CD4-positive, alpha-beta T cell (primary cell): Measurements from ENCODE around the gene COL5A1. TPM values are rescaled to one million over a fixed set of nuclear protein-coding genes. Genes with fewer than 3 reads are reported as not detected.

Experiments used
- ATAC-seq: fragments of 200-7000 bp; cut with Tn5 transposase; one replicate; pipeline ENCODE4 v1.10.0; 2022; ENCODE audit warnings: mild to moderate bottlenecking; ENCODE audit not compliant: poor library complexity
- CTCF ChIA-PET: fragments of 350-600 bp; sonication (Branson Sonifier 250); formaldehyde crosslinking; loops from one replicate; lab custom pipeline; 2021; ENCODE audit warnings: antibody characterized with exemption, inconsistent platforms; lab: Charles Lee
- POLR2A ChIA-PET: fragments of 350-600 bp; sonication (Branson Sonifier 250); formaldehyde crosslinking; loops from one replicate; lab custom pipeline; 2021; ENCODE audit warnings: antibody characterized with exemption, inconsistent platforms; lab: Charles Lee
- DNase-seq, 14 experiments: peaks; one replicate each; pipeline ENCODE4 v3.0.0-alpha.2; 2013 to 2020; ENCODE audit warnings: mixed read lengths in 2 of 14
- H3K27ac ChIP-seq, 2 donors: one replicate each; pipeline versions ENCODE4 v1.5.1 to v1.7.0; 2013; ENCODE audit warnings: low read length in 2 of 2, low read depth in 1 of 2, mild to moderate bottlenecking in 1 of 2
- H3K27me3 ChIP-seq, 2 experiments: 1 replicate in 1 of 2; 2 replicates in 1 of 2; pipeline versions ENCODE4 v1.6.1 to v1.7.0; 2013; ENCODE audit warnings: low read length in 2 of 2, control low read depth in 1 of 2, mild to moderate bottlenecking in 1 of 2, moderate library complexity in 1 of 2; ENCODE audit not compliant: insufficient read depth in 2 of 2, control insufficient read depth in 1 of 2
- H3K36me3 ChIP-seq: one replicate; pipeline ENCODE4 v1.6.1; 2013; ENCODE audit warnings: low read length, control low read depth; ENCODE audit not compliant: insufficient read depth
- H3K4me1 ChIP-seq: one replicate; pipeline ENCODE4 v1.6.1; 2013; ENCODE audit warnings: low read length, control low read depth; ENCODE audit not compliant: insufficient read depth
- H3K4me3 ChIP-seq: one replicate; pipeline ENCODE4 v1.5.1; 2013; ENCODE audit warnings: mild to moderate bottlenecking, low read length, moderate library complexity
- H3K9me3 ChIP-seq, 2 experiments: 1 replicate in 1 of 2; 2 replicates in 1 of 2; pipeline versions ENCODE4 v1.6.1 to v1.7.0; 2013; ENCODE audit warnings: low read length in 2 of 2, mild to moderate bottlenecking in 2 of 2, control low read depth in 1 of 2, moderate library complexity in 1 of 2; ENCODE audit not compliant: control insufficient read depth in 1 of 2, insufficient read depth in 1 of 2
- H3K27ac Mint-ChIP-seq: one replicate; pipeline ENCODE4 v1.8.0; 2020; ENCODE audit warnings: mixed read lengths
- H3K27me3 Mint-ChIP-seq: one replicate; pipeline ENCODE4 v1.8.0; 2021; ENCODE audit warnings: mixed read lengths
- H3K36me3 Mint-ChIP-seq: one replicate; pipeline ENCODE4 v1.8.0; 2021; ENCODE audit warnings: low read depth, mixed read lengths
- H3K4me1 Mint-ChIP-seq: one replicate; pipeline ENCODE4 v1.8.0; 2021; ENCODE audit warnings: low read depth, mixed read lengths
- H3K4me3 Mint-ChIP-seq: one replicate; pipeline ENCODE4 v1.8.0; 2020; ENCODE audit warnings: mild to moderate bottlenecking, mixed read lengths
- H3K9me3 Mint-ChIP-seq: one replicate; pipeline ENCODE4 v1.8.0; 2020; ENCODE audit warnings: mixed read lengths
- intact Hi-C, 2 experiments: fragments of 100-400 bp; cut with DNase I in 1 of 2; cut with micrococcal nuclease in 1 of 2; formaldehyde crosslinking; loops; one replicate each; pipeline versions ENCODE4 v1.15.1 to v1.9.0; 2023 to 2025; cut with DNase I, micrococcal nuclease
- total RNA-seq, 174 experiments: library from RNA in 2 of 174; stranded (reverse) in 2 of 174; gene quantifications; one replicate each; pipeline ENCODE4 v1.2.3 and lab custom pipeline; 2021 to 2026
- TF ChIP-seq, protein P1 (sequence below): fragments of 200-600 bp; IDR thresholded peaks from one replicate; pipeline ENCODE4 v1.8.0; 2022; ENCODE audit warnings: antibody characterized with exemption, mild to moderate bottlenecking

Gene COL5A1
- total RNA-seq, 2 experiments from 2014 or later, result 0.41 to 0.50 TPM

GRCh38 chr9:134736791-134737497, 95.3 kb downstream of the COL5A1 start:
- Histone ChIP-seq H3K4me1 (no peaks in the 10 kb centered on the region), H3K36me3 (no peaks in the 10 kb centered on the region), H3K9me3 (peaks cover 0 to 5% of the 10 kb centered on the region in 2 experiments), H3K4me3 (no peak overlapping the region), H3K27ac (no peak overlapping the region), H3K27me3 (peaks cover 0 to 3% of the 10 kb centered on the region in 2 experiments)
- TF ChIP-seq, protein P1, sequence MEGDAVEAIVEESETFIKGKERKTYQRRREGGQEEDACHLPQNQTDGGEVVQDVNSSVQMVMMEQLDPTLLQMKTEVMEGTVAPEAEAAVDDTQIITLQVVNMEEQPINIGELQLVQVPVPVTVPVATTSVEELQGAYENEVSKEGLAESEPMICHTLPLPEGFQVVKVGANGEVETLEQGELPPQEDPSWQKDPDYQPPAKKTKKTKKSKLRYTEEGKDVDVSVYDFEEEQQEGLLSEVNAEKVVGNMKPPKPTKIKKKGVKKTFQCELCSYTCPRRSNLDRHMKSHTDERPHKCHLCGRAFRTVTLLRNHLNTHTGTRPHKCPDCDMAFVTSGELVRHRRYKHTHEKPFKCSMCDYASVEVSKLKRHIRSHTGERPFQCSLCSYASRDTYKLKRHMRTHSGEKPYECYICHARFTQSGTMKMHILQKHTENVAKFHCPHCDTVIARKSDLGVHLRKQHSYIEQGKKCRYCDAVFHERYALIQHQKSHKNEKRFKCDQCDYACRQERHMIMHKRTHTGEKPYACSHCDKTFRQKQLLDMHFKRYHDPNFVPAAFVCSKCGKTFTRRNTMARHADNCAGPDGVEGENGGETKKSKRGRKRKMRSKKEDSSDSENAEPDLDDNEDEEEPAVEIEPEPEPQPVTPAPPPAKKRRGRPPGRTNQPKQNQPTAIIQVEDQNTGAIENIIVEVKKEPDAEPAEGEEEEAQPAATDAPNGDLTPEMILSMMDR, result no peak
- DNase-seq, result no peak
- Mint-ChIP-seq H3K4me3 (no peak overlapping the region), H3K27ac (no peak overlapping the region), H3K9me3 (no peaks in the 10 kb centered on the region), H3K4me1 (no peaks in the 10 kb centered on the region), H3K36me3 (no peaks in the 10 kb centered on the region), H3K27me3 (peaks cover 16% of the 10 kb centered on the region)
- ChIA-PET POLR2A (no interaction called here), CTCF (no interaction called here)
- intact Hi-C loops, result loop anchor here in 1 of 2 experiments (5.0 kb wide), 1 partner anchor 565 kb away; no protein-coding TSS in a partner anchor
- no peak for ATAC-seq

DNA sequence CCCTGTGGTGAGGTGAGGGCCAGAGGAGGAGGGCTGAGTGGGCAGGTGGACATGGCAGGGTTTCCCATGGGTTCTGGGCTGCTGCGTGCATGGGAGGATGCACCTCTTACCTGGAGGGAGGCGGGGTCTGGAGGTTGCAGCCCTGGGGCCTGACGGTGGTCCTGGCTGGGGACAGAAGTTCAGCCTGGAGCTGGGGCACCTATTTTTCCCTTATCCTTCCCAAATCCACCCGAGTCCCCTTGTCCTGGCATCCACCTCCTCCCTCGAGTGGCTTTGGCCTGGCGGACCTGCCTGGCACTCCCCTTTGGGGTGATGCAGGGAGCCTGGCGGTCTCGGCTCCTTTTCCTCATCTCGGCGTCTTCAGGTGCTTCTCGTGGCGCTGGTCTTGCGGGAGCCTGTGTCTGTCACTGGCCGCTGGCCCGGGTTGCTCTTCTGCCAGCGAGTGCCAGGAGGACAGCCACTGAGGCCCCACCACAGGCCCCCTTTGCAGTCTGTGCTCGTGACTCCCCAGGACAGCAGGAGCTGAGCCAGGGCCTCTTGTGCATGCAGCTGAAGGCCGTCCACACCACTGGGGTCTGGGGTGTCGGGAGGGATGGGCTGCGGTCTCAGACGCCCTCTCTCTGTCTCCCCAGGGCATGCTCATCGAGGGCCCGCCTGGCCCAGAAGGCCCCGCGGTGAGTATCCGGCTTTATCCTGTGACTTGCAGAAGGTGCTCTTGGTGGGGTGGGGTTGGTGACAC, 96.4 kb downstream of the COL5A1 start:
- no peaks in the 10 kb centered on the region for H3K4me1 Mint-ChIP-seq
- H3K27ac Mint-ChIP-seq, result no peak overlapping the region
- H3K4me3 ChIP-seq, result no peak overlapping the region
- ChIA-PET CTCF (no interaction called here), POLR2A (no interaction called here)
- no peak overlapping the region for H3K27ac ChIP-seq
- H3K36me3 ChIP-seq, result no peaks in the 10 kb centered on the region
- DNase-seq (no peak), ATAC-seq (no peak)
- H3K9me3 ChIP-seq, result peaks cover 0 to 6% of the 10 kb centered on the region in 2 experiments
- TF ChIP-seq, protein P1, result no peak
- H3K9me3 Mint-ChIP-seq, result no peaks in the 10 kb centered on the region
- H3K4me3 Mint-ChIP-seq, result no peak overlapping the region
- H3K27me3 Mint-ChIP-seq, result peaks cover 16% of the 10 kb centered on the region
- H3K4me1 ChIP-seq, result no peaks in the 10 kb centered on the region
- H3K36me3 Mint-ChIP-seq, result no peaks in the 10 kb centered on the region
- H3K27me3 ChIP-seq, result peaks cover 0 to 3% of the 10 kb centered on the region in 2 experiments
- intact Hi-C loops, result loop anchor here in 1 of 2 experiments (5.0 kb wide), 1 partner anchor 566 kb away; no protein-coding TSS in a partner anchor

DNA sequence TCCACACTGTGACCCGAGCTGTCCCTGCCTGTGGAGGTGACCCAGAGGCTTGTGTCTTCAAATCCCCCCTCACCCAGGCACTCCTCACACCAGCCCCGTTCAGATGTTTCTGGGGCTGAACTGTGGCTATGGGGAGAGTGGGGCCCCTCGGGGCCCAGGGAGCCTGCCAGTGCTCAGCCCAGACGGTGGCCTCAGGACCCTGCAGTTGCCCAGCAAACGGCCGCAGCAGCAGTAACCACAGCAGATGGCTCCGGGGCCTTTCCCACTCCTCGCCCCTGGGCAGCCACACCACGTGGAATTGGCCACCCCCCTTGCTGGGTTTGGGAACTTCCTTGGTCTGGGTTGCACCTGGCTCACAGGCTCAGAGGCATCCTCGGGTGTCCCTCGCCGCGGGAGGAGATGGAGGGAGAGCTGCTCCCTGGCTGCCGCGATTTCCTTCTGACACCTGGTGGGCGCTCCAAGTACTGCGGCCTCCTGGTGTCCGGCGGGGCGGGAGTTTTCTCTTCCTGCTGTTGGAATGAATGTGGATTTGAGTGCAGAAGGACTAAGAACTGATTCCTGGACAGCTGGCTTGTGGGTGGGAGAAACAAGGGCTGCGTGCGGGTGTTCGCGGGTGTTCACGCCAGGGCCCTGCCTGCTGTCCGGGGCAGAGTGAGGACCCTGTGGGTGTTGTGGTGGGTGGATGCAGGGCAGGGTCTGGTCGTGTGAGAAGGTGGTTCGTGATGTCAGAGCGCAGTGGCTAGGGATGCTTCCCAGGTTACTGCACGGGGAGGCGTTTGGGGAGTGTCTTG, 97.5 kb downstream of the COL5A1 start:
- Mint-ChIP-seq H3K9me3 (no peaks in the 10 kb centered on the region), H3K4me3 (no peak overlapping the region), H3K27ac (no peak overlapping the region), H3K4me1 (no peaks in the 10 kb centered on the region), H3K36me3 (no peaks in the 10 kb centered on the region), H3K27me3 (peaks cover 16% of the 10 kb centered on the region)
- Histone ChIP-seq H3K27me3 (peaks cover 0 to 3% of the 10 kb centered on the region in 2 experiments), H3K4me3 (no peak overlapping the region), H3K27ac (no peak overlapping the region), H3K9me3 (peaks cover 0 to 6% of the 10 kb centered on the region in 2 experiments), H3K4me1 (no peaks in the 10 kb centered on the region), H3K36me3 (no peaks in the 10 kb centered on the region)
- intact Hi-C loops, result loop anchor here in 1 of 2 experiments (5.0 kb wide), 1 partner anchor 567 kb away; no protein-coding TSS in a partner anchor
- ChIA-PET CTCF (interaction anchor here (0.8 kb wide), 1 partner anchor 289 kb away, joined by 4 read pairs; no protein-coding TSS in a partner anchor), POLR2A (no interaction called here)
- TF ChIP-seq, protein P1, result peak; percentile 62
- DNase-seq, result peak in 12 of 14 experiments; percentile 6 to 56 (median 20)
- no peak for ATAC-seq
